Measurements from ENCODE around the gene EFCAB12.

EFCAB12 gene

GRCh38 chr3:129428007-129428375 lies 445 bp downstream of the EFCAB12 start:
- H4K20me1 ChIP-seq (ENCODE audit: insufficient read depth, low read length), result no peaks in the 10 kb centered on the region
- TF ChIP-seq EZH2phosphoT487 (IDR thresholded peaks at IDR 0.05; ENCODE audit: low read depth), result no peak
- TF ChIP-seq, protein P1, sequence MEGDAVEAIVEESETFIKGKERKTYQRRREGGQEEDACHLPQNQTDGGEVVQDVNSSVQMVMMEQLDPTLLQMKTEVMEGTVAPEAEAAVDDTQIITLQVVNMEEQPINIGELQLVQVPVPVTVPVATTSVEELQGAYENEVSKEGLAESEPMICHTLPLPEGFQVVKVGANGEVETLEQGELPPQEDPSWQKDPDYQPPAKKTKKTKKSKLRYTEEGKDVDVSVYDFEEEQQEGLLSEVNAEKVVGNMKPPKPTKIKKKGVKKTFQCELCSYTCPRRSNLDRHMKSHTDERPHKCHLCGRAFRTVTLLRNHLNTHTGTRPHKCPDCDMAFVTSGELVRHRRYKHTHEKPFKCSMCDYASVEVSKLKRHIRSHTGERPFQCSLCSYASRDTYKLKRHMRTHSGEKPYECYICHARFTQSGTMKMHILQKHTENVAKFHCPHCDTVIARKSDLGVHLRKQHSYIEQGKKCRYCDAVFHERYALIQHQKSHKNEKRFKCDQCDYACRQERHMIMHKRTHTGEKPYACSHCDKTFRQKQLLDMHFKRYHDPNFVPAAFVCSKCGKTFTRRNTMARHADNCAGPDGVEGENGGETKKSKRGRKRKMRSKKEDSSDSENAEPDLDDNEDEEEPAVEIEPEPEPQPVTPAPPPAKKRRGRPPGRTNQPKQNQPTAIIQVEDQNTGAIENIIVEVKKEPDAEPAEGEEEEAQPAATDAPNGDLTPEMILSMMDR (IDR thresholded peaks at IDR 0.05; ENCODE audit: low read depth, low read length), result no peak
- H3K4me3 ChIP-seq (ENCODE audit: low read length), result no peak overlapping the region
- H3K9me3 ChIP-seq (ENCODE audit: insufficient read depth, low read length), result 0 out of 2 replicates have a peak, but pooled peaks cover 4% of the 10 kb centered on the region
- no peak overlapping the region for H2AFZ ChIP-seq (ENCODE audit: low read depth, low read length)
- no peaks in the 10 kb centered on the region for H3K27me3 ChIP-seq (ENCODE audit: low read depth, low read length)
- peaks cover 21% of the 10 kb centered on the region for H3K4me1 ChIP-seq (ENCODE audit: low read length)
- H3K36me3 ChIP-seq (replicated peaks; ENCODE audit: low read depth, low read length), result peaks cover 46% of the 10 kb centered on the region
- no peaks in the 10 kb centered on the region for H3K79me2 ChIP-seq (ENCODE audit: low read length)
- no peak overlapping the region for H3K9ac ChIP-seq (ENCODE audit: low read length)
- H3K27ac ChIP-seq (ENCODE audit: low read length), result no peak overlapping the region
- H3K4me2 ChIP-seq (ENCODE audit: low read length), result no peak overlapping the region

DNA sequence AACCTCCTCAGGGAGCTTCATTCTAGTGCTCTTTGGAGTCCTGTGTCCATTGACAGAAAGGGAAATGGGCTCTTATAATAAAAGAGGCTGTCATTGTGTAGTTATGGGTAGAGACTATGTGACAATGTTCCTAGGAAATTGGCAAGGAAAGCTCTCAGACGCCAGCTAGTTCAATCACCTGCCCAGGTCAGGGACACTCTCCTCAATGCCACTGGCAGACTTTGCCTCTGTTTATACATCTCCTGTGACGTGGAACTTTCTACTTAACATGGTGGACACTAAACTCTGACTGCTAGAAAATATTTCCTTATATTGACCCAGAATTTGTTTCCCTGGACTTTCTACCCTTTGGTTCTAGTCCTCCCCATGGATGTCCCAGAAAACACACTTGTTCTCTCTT lies 2.8 kb downstream of the EFCAB12 start:
- Histone ChIP-seq H3K4me3 (ENCODE audit: low read length) (no peak overlapping the region), H3K9ac (ENCODE audit: low read length) (no peak overlapping the region)

DNA sequence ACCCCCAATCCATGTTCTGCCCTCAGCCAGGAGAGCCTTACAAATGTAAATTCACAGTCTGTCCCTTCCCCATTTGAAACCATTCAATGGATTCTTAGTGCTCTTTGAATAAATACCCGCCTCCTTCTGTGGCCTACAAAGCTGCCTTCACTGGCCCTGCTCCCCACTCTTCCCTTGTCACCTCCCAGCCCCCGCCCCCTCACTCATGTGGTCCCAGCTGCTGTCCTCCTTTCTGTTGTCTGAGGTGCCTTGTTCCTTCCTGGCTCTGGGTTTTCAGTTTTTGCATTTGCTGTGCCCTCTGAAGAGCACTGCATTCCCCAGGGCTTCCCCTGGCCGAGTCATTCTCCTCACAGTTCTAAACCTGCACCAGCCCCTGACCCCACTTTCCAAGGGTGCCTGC lies 3.2 kb downstream of the EFCAB12 start:
- Histone ChIP-seq H3K27me3 (ENCODE audit: low read depth, low read length) (no peaks in the 10 kb centered on the region), H3K27ac (ENCODE audit: low read length) (peak overlapping the region; percentile 66), H3K4me3 (ENCODE audit: low read length) (no peak overlapping the region), H3K9ac (ENCODE audit: low read length) (no peak overlapping the region), H3K9me3 (ENCODE audit: insufficient read depth, low read length) (0 out of 2 replicates have a peak, but pooled peaks cover 4% of the 10 kb centered on the region), H3K4me2 (ENCODE audit: low read length) (peak overlapping the region; percentile 58), H3K4me1 (ENCODE audit: low read length) (peaks cover 21% of the 10 kb centered on the region), H4K20me1 (ENCODE audit: insufficient read depth, low read length) (no peaks in the 10 kb centered on the region), H3K79me2 (ENCODE audit: low read length) (no peaks in the 10 kb centered on the region), H2AFZ (ENCODE audit: low read depth, low read length) (no peak overlapping the region), H3K36me3 (replicated peaks; ENCODE audit: low read depth, low read length) (peaks cover 28% of the 10 kb centered on the region)
- TF ChIP-seq, protein P1 (IDR thresholded peaks at IDR 0.05; ENCODE audit: low read depth, low read length), result no peak
- no peak for TF ChIP-seq EZH2phosphoT487 (IDR thresholded peaks at IDR 0.05; ENCODE audit: low read depth)

More for the DNA sequence above, 2.8 kb downstream of the EFCAB12 start:
- no peaks in the 10 kb centered on the region for H4K20me1 ChIP-seq (ENCODE audit: insufficient read depth, low read length)
- H3K79me2 ChIP-seq (ENCODE audit: low read length), result no peaks in the 10 kb centered on the region
- H3K27ac ChIP-seq (ENCODE audit: low read length), result peak overlapping the region; percentile 66; the same call in 1 of the 2 replicates
- peaks cover 28% of the 10 kb centered on the region for H3K36me3 ChIP-seq (replicated peaks; ENCODE audit: low read depth, low read length)
- H3K4me2 ChIP-seq (ENCODE audit: low read length), result peak overlapping the region; percentile 58
- no peak overlapping the region for H2AFZ ChIP-seq (ENCODE audit: low read depth, low read length)
- peaks cover 21% of the 10 kb centered on the region for H3K4me1 ChIP-seq (ENCODE audit: low read length)
- TF ChIP-seq, protein P1 (IDR thresholded peaks at IDR 0.05; ENCODE audit: low read depth, low read length), result no peak
- TF ChIP-seq EZH2phosphoT487 (IDR thresholded peaks at IDR 0.05; ENCODE audit: low read depth), result no peak
- H3K27me3 ChIP-seq (ENCODE audit: low read depth, low read length), result no peaks in the 10 kb centered on the region
- 0 out of 2 replicates have a peak, but pooled peaks cover 4% of the 10 kb centered on the region for H3K9me3 ChIP-seq (ENCODE audit: insufficient read depth, low read length)

GRCh38 chr3:129424185-129424841 lies 4.1 kb downstream of the EFCAB12 start:
- peak overlapping the region; percentile 71; the same call in 1 of the 2 replicates for H2AFZ ChIP-seq (ENCODE audit: low read depth, low read length)

More at GRCh38 chr3:129424185-129424841, 4.1 kb downstream of the EFCAB12 start:
- Histone ChIP-seq H3K27ac (ENCODE audit: low read length) (peak overlapping the region; percentile 66), H3K4me3 (ENCODE audit: low read length) (peak overlapping the region; percentile 51), H3K4me2 (ENCODE audit: low read length) (peak overlapping the region; percentile 58), H3K27me3 (ENCODE audit: low read depth, low read length) (no peaks in the 10 kb centered on the region), H4K20me1 (ENCODE audit: insufficient read depth, low read length) (no peaks in the 10 kb centered on the region), H3K4me1 (ENCODE audit: low read length) (peaks cover 21% of the 10 kb centered on the region), H3K36me3 (replicated peaks; ENCODE audit: low read depth, low read length) (peaks cover 25% of the 10 kb centered on the region), H3K9me3 (ENCODE audit: insufficient read depth, low read length) (0 out of 2 replicates have a peak, but pooled peaks cover 4% of the 10 kb centered on the region), H3K9ac (ENCODE audit: low read length) (peak overlapping the region; percentile 35; the same call in 1 of the 2 replicates), H3K79me2 (ENCODE audit: low read length) (no peaks in the 10 kb centered on the region)
- no peak for TF ChIP-seq EZH2phosphoT487 (IDR thresholded peaks at IDR 0.05; ENCODE audit: low read depth)
- TF ChIP-seq, protein P1 (IDR thresholded peaks at IDR 0.05; ENCODE audit: low read depth, low read length), result no peak
